ENCODE measurements around the gene OR6Q1.

OR6Q1 gene

DNA sequence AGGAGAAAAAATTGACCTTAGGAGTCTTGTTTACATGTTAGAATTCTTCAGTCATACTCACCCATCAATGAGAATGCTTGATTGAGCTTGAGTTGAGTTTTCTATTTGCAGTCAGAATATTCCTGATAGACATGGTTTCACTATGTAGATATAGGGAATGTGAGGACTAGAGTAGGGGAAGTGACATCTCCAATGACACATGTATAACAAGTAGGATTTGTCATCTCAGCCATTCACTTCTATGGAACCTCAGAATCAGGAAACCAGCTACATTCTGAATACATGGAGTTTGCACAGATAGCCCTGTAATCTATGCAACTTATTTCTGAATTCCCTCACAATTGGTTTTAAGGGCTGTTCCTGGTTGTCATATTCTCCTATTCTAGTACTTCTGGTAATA is 27.2 kb upstream of the OR6Q1 start:
- no peak for DNase-seq (ENCODE audit: low read depth)
- TF ChIP-seq, protein P1, sequence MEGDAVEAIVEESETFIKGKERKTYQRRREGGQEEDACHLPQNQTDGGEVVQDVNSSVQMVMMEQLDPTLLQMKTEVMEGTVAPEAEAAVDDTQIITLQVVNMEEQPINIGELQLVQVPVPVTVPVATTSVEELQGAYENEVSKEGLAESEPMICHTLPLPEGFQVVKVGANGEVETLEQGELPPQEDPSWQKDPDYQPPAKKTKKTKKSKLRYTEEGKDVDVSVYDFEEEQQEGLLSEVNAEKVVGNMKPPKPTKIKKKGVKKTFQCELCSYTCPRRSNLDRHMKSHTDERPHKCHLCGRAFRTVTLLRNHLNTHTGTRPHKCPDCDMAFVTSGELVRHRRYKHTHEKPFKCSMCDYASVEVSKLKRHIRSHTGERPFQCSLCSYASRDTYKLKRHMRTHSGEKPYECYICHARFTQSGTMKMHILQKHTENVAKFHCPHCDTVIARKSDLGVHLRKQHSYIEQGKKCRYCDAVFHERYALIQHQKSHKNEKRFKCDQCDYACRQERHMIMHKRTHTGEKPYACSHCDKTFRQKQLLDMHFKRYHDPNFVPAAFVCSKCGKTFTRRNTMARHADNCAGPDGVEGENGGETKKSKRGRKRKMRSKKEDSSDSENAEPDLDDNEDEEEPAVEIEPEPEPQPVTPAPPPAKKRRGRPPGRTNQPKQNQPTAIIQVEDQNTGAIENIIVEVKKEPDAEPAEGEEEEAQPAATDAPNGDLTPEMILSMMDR (conservative IDR thresholded peaks at IDR 0.05; ENCODE audit: low read depth, low read length): no peak
- H3K4me3 ChIP-seq (ENCODE audit: low read length): no peak overlapping the region

DNA sequence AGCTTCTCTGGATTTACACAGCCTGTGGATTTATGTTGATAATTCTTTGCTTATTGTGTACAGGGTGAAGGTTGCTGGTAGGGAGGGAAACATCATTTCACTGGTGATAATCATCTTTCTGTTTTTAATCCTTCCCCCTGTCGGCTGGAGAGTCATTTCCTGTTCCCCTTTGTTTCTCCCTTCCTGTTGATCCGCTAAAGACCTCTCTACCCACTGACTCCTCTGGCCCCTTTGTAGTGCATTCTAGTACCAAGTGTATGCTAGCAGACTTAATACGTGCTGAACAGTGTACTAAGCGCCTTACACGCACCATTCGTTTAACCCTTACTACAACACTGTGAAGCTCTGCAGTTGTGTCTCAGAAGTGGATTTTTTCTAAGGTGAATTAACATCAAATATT is 26.1 kb upstream of the OR6Q1 start:
- no peak overlapping the region for H3K4me3 ChIP-seq (ENCODE audit: low read length)
- peak; percentile 17 for DNase-seq (ENCODE audit: low read depth)

DNA sequence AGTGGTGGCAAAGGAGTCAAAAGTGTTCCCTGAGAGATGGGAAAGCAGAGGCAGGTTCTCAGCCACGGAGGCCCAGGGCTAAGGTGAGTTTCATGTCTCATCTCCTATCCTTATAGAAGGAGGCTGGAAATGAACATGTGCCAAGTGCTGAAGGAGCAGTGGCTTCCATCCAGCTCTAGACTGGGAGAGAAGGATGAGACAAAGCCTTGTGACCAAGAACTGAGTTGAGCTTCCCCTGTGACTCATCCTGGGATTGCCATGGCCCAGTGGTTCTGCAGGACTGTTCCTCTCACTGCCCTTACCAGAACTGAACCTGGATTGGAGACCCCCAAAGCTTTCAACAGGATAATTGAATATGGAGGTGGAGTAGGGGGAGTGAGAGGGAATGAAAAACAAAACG is 23.8 kb upstream of the OR6Q1 start:
- DNase-seq (ENCODE audit: low read depth): peak; percentile 19
- no peak overlapping the region for H3K4me3 ChIP-seq (ENCODE audit: low read length)
- TF ChIP-seq, protein P1 (conservative IDR thresholded peaks at IDR 0.05; ENCODE audit: low read depth, low read length): no peak

More for the DNA sequence above, 26.1 kb upstream of the OR6Q1 start:
- TF ChIP-seq, protein P1 (conservative IDR thresholded peaks at IDR 0.05; ENCODE audit: low read depth, low read length): no peak

DNA sequence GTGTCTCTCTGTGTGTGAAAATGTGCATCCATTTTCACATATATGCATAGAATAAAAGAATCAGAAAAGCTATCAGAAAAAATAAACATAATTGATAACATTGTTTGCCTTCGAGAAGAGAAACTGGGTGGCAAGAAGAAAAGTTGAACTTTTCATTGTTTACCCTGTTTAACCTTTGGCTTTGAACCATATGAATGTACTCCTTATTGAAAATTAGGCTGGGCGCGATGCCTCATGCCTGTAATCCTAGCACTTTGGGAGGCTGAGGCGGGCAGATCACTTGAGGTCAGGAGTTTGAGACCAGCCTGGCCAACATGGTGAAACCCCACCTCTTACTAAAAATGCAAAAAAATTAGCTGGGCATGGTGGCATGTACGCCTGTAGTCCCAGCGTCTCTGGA is 19.0 kb upstream of the OR6Q1 start:
- no peak for DNase-seq (ENCODE audit: low read depth)
- H3K4me3 ChIP-seq (ENCODE audit: low read length): no peak overlapping the region
- TF ChIP-seq, protein P1 (conservative IDR thresholded peaks at IDR 0.05; ENCODE audit: low read depth, low read length): no peak

DNA sequence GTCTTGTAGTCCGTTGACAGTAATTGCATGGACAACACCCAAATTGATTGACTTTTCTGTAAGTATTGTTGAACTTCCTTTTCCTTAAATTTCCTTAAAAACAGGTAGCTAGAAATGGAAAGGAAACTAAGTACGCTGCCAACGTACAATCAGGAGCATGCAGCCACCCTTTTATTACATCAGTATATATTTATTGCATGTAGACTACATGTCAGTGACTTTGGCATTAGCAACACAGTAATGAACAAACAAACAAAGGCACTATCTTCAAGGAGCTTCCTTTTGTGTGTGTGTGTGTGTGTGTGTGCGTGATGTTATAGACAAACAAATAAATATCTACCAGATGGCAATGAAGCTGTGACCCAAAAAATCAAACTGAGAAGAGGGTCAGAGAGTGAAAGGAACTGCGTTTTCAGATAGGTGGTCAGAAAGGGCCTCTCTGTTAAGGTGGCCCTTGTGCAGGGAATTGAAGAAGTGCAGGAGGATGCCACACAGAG is 7.3 kb upstream of the OR6Q1 start, which contains the start of gene OR9Q1:
OR9Q1 (plus strand) TSS at position 447 of the 497 bp plus-strand sequence. CDS start 155,564 bp downstream, outside the sequence.
- H3K4me3 ChIP-seq (ENCODE audit: low read length): no peak within 1 kb of the TSS
- DNase-seq (ENCODE audit: low read depth): no peak
- TF ChIP-seq, protein P1 (conservative IDR thresholded peaks at IDR 0.05; ENCODE audit: low read depth, low read length): no peak

DNA sequence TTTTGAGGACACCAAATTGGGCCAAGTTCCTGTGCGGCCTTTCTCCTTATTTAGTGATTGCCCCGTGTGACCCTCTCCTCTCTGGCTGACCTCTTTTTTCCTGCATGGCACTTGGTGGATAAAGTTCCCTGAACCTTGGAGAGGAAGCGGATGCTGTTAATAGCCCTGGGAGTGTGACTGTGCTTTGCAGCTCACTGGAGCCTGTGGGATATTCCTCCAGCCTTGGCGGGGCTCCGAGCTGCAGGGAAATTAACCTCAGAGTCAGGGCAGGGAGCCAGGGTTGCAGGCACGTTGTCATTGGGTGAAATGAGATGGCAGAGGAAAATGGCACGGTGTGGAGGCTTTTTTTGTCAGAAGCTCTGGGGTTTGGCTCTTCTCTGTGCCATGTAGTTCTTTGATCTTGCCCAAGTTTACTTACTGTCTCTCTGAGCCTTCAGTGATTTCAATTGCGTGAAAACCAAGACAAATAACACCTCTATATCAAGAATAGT is 6.1 kb upstream of the OR6Q1 start:
- DNase-seq (ENCODE audit: low read depth): peak; percentile 19
- no peak overlapping the region for H3K4me3 ChIP-seq (ENCODE audit: low read length)
- TF ChIP-seq, protein P1 (conservative IDR thresholded peaks at IDR 0.05; ENCODE audit: low read depth, low read length): no peak

DNA sequence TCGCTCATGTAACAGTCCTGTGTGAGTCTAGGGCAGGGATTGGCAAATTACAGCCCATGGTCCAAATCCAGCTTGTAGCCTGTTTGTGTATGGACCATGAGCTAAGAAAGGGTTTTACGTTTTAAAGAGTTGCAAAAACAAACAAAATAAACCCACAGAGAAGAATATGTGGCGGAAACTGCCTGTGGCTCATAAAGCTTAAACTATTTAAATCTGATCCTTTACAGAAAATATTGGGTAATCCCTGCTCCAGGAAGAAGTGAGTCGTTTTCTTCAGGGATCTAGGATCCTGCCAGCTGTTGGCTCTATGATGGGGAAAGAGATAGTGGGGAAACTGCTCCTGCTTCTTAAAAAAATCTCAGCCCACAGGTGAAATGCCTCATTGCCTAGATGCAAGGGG is 3.4 kb upstream of the OR6Q1 start:
- no peak for DNase-seq (ENCODE audit: low read depth)
- H3K4me3 ChIP-seq (ENCODE audit: low read length): no peak overlapping the region
- TF ChIP-seq, protein P1 (conservative IDR thresholded peaks at IDR 0.05; ENCODE audit: low read depth, low read length): no peak

All from retinal pigment epithelial cell (primary cell).